HK-2 (cell line): ENCODE measurements around the gene COG1.
"Not testable (repeated sequence)": the region's sequence is repeated elsewhere in the genome, so short reads cannot be mapped to it uniquely, and the experiment has no call there.

Experiments
- DNase-seq: peaks from one replicate; pipeline ENCODE4 v3.0.0-alpha.2; 2018; ENCODE audit not compliant: unreplicated experiment

COG1 gene, protein sequence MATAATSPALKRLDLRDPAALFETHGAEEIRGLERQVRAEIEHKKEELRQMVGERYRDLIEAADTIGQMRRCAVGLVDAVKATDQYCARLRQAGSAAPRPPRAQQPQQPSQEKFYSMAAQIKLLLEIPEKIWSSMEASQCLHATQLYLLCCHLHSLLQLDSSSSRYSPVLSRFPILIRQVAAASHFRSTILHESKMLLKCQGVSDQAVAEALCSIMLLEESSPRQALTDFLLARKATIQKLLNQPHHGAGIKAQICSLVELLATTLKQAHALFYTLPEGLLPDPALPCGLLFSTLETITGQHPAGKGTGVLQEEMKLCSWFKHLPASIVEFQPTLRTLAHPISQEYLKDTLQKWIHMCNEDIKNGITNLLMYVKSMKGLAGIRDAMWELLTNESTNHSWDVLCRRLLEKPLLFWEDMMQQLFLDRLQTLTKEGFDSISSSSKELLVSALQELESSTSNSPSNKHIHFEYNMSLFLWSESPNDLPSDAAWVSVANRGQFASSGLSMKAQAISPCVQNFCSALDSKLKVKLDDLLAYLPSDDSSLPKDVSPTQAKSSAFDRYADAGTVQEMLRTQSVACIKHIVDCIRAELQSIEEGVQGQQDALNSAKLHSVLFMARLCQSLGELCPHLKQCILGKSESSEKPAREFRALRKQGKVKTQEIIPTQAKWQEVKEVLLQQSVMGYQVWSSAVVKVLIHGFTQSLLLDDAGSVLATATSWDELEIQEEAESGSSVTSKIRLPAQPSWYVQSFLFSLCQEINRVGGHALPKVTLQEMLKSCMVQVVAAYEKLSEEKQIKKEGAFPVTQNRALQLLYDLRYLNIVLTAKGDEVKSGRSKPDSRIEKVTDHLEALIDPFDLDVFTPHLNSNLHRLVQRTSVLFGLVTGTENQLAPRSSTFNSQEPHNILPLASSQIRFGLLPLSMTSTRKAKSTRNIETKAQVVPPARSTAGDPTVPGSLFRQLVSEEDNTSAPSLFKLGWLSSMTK

DNA sequence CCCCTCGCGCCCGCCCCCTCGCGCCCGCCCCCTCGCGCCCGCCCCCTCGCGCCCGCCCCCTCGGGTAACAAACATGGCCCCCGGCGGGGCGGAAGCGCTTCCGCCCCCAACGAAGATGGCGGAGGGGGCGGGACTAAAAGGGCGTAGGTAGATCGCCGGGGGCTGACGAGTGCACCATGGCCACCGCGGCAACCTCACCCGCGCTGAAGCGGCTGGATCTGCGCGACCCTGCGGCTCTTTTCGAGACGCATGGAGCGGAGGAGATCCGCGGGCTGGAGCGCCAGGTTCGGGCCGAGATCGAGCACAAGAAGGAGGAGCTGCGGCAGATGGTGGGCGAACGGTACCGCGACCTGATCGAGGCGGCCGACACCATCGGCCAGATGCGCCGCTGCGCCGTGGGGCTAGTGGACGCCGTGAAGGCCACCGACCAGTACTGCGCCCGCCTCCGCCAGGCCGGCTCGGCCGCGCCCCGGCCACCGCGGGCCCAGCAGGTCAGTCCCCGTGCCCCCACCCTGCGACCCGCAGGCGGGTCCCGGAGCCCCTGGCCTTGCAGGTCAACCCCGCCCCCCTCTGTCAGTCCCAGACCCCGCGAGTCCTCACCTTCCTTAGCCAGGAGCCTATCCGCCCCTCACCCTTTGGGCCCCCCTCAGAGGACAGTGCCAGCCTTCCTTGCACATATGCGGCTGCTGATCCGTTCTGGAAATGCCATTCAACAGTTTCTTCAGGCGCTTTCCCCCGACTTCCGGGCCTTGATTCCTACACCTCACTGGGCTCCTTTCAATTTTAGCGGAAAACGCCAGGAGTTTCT lies at the start of gene COG1:
COG1 (plus strand) TSS at position 162 of the 808 bp plus-strand sequence; CDS start at position 177, 15 bp downstream.
- peak; percentile 86 for DNase-seq

DNA sequence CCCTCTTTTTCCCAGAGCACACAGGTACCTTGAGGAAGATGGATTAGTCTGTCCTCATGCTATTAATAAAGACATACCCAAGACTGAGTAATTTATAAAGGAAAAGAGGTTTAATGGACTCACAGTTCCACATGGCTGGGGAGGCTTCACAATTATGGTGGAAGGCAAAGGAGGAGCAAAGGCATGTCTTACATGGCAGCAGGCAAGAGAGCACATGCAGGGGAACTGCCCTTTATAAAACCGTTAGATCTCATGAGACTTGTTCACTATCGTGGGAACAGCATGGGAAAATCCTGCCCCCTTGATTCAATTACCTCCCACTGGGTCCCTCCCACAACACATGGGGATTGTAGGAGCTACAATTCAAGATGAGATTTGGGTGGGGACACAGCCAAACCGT lies 48.6 kb upstream of the COG1 start:
- DNase-seq: not testable (repeated sequence)

DNA sequence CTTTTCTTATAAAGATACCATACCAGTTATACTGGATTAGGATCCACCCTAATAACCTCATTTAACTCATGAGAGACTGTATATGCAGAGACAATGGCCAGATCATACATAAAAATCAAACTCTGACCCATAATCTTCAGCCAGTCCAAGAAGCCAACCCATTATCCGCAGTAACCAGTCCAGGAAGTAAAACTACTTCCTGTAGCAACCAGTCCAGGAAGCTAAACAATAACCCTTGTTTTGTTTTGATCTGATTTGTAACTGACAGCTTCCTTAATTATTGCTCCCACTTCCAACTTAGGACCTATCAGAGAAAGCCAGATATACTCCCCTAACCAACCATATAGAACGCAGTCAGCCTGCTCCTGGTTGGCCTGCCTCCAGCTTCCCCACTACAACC lies 47.2 kb upstream of the COG1 start:
- no peak for DNase-seq

GRCh38 chr17:73147791-73148190 lies 45.1 kb upstream of the COG1 start:
- not testable (repeated sequence) for DNase-seq

GRCh38 chr17:73148540-73149334 lies 44.1 kb upstream of the COG1 start:
- DNase-seq: no peak

GRCh38 chr17:73150622-73151300 lies 42.1 kb upstream of the COG1 start:
- DNase-seq: not testable (repeated sequence)

- DNase-seq: no peak
Measured at GRCh38 chr17:73151916-73152632, 40.8 kb upstream of the COG1 start.

GRCh38 chr17:73155410-73156165 lies 37.3 kb upstream of the COG1 start:
- DNase-seq: no peak

DNA sequence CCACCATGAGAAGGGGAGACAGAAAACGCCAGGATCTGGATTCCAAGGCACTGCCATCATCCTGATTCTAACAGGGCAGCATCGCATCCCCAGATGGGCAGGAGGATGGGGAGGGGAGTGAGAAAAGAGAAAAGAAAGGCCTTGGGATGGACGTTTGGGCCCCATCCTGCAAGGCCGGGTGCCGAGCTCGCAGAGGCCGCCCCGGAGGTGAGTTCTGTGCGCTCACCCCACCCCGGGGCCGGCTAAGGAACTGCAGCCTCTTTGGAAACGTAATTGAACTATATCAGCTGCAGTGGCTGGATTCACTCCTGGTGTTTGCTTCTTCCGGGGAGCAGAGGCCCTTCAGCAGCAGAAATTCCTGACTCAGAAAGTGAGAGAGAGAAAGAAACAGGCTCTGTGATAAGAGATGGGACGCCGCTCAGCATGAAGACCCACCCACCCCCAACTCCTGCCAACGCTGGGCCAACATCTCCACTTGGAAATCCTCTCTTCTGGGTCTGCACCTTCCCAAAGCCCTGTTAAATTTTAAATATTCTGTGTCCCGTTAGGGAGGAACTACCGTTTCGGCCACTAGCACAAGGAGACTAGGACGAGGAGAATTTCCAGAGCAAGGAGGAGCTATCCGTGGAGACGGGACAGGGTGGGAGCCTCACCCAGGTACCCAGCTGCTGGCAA lies 36.6 kb upstream of the COG1 start:
- peak; percentile 58 for DNase-seq

GRCh38 chr17:73156887-73157520 lies 35.9 kb upstream of the COG1 start:
- DNase-seq: no peak

GRCh38 chr17:73157521-73157890 lies 35.3 kb upstream of the COG1 start:
- DNase-seq: no peak

DNA sequence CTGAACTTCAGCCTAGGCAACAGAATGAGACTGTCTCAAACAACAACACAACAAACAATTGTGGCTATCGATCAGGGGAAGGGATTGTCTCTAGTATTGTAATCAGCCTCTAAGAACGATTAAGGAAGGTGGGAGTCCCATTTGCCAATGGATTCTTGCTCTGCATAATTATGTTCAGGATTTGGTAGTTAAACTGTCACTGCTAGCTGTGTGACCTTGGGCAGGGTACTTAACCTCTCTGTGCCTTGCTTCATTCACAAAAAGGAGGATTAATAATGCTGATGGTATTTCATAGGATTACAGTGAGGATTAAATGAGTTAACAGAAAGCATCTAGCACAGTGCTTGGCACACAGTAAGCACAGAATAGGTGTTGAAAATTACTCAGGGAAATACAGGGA lies 34.7 kb upstream of the COG1 start:
- DNase-seq: no peak

- no peak for DNase-seq
Measured at GRCh38 chr17:73160980-73161630, 31.8 kb upstream of the COG1 start.

DNA sequence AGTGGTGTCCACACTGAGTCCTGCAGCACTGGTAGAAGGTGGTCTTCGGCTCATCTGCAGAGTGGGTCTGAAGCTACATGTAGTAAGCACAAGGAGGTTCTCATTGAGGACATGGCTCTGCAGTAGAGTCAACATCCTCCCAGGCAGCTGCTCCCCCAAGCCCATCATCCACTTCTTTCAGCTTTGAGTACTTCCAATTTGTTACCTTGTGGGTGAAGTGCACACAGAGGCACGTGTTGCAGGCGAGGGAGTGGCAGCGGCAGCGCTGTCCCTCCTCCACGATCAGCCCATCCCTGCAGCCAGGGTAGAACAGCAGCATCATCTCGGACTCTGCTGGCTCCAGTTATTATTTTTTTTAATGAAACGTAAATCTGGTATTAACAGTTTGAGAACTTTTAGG lies 29.8 kb upstream of the COG1 start:
- DNase-seq: no peak

DNA sequence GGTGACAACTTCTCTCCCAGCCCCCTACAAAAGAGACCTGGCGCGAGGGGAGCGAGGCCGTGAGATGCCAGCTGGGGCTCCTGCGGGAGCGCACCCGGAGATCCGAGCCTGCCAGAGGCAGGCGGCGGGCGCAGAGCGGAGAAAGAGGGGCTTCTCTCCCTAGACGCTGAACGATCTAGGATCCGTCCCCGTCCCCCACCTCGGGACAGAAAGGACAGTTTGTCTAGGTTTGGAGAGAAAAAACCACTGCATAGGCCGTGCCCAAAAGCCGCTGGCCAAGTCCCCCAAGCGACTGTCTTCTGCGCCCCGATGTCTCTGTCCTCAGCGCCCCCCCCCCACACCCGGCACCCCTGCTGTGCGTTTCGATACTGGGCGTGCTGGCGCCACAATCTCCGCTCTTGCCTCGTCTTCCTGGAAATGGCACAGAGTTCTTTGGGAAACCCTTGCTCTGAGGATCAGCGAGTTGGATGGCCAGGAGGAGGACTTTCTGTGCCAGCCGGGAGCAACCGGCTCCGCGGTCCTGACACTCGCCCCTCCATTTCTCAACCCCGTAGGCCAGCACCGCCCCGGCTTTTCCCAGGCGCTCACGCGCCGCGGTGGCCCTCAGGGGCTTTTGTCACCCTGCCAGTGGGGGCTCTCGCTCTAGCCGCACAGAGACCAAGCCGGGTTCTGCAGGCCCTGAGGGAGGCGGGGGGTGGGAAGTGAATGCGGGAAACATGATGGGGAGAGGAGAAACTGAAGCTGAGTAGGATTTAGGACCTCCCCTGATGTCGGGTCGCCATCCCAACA lies 27.0 kb upstream of the COG1 start:
- no peak for DNase-seq

DNA sequence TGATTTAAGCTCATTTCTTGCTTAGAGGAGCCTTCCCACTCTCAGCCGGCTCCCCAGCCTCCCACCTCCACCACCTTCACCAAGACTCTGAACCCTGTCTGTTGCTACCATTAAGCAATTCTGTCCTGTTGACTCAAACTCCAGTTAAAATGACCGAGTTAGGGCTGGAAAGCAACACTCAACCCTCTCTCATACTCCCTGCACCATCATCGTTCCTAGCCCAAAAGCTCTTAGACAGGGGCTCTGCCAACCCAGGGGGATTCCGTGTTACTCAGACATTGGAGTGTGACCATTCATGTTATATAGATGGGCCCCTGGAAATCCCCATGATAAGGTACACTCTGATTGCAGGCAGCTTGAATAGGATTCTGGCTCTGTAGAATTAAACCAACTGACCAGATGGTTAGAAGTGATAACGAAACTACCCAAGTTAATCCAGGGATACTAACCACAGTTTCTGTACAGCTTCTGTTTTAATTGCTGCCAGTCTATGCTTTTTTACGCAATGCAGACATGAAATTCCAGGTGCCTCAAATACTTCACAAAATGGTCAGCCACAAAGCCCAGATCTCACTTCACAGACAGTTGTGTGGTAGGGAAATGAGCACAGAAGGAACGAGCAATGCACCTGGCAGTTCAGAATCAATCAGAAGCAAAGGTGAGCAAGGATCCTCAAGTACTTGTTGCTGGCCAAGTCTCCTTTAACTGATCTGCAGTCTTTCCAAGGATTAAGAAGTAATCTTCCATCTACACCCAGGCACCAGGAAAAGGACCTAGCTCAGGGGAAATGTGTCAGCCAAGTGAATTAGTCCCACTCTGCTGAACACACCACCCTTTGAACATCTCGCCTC lies 25.9 kb upstream of the COG1 start:
- no peak for DNase-seq
